Testis (tissue), 3 donors: ENCODE results near the gene RAB3A. TPM values are rescaled to one million over a fixed set of nuclear protein-coding genes. Genes with fewer than 3 reads are reported as not detected.
"Not testable (repeated sequence)": the region's sequence is repeated elsewhere in the genome, so short reads cannot be mapped to it uniquely, and the experiment has no call there.

Experiments
- DNase-seq: peaks from one replicate; pipeline ENCODE4 v3.0.0-alpha.2; 2019
- H3K27ac ChIP-seq, 2 donors: fragments of 200-600 bp; sonication (generic); one replicate each; pipeline ENCODE4 v1.5.1; 2019
- H3K27me3 ChIP-seq: fragments of 200-600 bp; sonication (generic); one replicate; pipeline ENCODE4 v1.5.1; 2019
- H3K36me3 ChIP-seq: fragments of 200-600 bp; sonication (generic); one replicate; pipeline ENCODE4 v1.5.1; 2017; ENCODE audit warnings: low read depth; ENCODE audit errors: missing control alignments
- H3K4me1 ChIP-seq: fragments of 200-600 bp; sonication (generic); one replicate; pipeline ENCODE4 v1.5.1; 2019
- H3K4me3 ChIP-seq, 2 donors: fragments of 200-600 bp; sonication (generic); one replicate each; pipeline ENCODE4 v1.5.1; 2017 to 2019
- H3K9me3 ChIP-seq: fragments of 200-600 bp; sonication (generic); one replicate; pipeline ENCODE4 v1.5.1; 2017
- POLR2A ChIP-seq: fragments of 450-650 bp; IDR thresholded peaks from one replicate; pipeline ENCODE4 v1.6.1; 2017; ENCODE audit warnings: antibody characterized with exemption, mild to moderate bottlenecking, moderate library complexity
- WGBS, 2 donors: methylation state at CpG; one replicate each; pipeline ENCODE4 v1.1.5; 2018; 5-methylcytosine and 5-hydroxymethylcytosine counted together
- intact Hi-C: fragments of 100-400 bp; cut with DNase I; formaldehyde crosslinking; loops from one replicate; pipeline ENCODE4 v1.15.1; 2023; ENCODE audit warnings: low total_unique reads
- polyA plus RNA-seq: library from polyadenylated mRNA; stranded (reverse); fragments of 350-450 nt; fragmentation: Illumina TruSeq; extraction: RNeasy Lipid Tissue Mini Kit (QIAGEN cat#74804); gene quantifications from one replicate; pipeline ENCODE4 v1.2.3, GENCODE V29; 2014; ENCODE audit warnings: low read depth, low replicate concordance; ENCODE audit not compliant: insufficient read depth
- total RNA-seq, 2 donors: library from RNA; depleted of rRNA; stranded (reverse); fragments of >200 nt; gene quantifications; one replicate each; pipeline ENCODE4 v1.2.3, GENCODE V29; 2016
- TF ChIP-seq, protein P1 (sequence below), 3 experiments: fragments of 450-650 bp in 2 of 3; fragments of 200-600 bp in 1 of 3; sonication (generic) in 1 of 3; IDR thresholded peaks; one replicate each; pipeline ENCODE4 v1.5.1; 2016 to 2019; ENCODE audit warnings: antibody characterized with exemption in 3 of 3, mild to moderate bottlenecking in 2 of 3, moderate library complexity in 1 of 3

RAB3A gene
- total and polyA plus RNA-seq, 3 donors from 2014 or later: 2.8 to 6.3 (median 4.6) TPM

- intact Hi-C loops: no loop called here
- Histone ChIP-seq H3K27me3 (no peaks in the 10 kb centered on the region), H3K4me1 (no peaks in the 10 kb centered on the region), H3K27ac (peak overlapping the region in 1 of 2 donors; percentile 39), H3K36me3 (no peaks in the 10 kb centered on the region), H3K4me3 (no peak overlapping the region), H3K9me3 (no peaks in the 10 kb centered on the region)
- TF ChIP-seq, protein P1, sequence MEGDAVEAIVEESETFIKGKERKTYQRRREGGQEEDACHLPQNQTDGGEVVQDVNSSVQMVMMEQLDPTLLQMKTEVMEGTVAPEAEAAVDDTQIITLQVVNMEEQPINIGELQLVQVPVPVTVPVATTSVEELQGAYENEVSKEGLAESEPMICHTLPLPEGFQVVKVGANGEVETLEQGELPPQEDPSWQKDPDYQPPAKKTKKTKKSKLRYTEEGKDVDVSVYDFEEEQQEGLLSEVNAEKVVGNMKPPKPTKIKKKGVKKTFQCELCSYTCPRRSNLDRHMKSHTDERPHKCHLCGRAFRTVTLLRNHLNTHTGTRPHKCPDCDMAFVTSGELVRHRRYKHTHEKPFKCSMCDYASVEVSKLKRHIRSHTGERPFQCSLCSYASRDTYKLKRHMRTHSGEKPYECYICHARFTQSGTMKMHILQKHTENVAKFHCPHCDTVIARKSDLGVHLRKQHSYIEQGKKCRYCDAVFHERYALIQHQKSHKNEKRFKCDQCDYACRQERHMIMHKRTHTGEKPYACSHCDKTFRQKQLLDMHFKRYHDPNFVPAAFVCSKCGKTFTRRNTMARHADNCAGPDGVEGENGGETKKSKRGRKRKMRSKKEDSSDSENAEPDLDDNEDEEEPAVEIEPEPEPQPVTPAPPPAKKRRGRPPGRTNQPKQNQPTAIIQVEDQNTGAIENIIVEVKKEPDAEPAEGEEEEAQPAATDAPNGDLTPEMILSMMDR (IDR thresholded peaks at IDR 0.05): no peak
- TF ChIP-seq POLR2A: no peak
- DNase-seq: no peak
- 49 to 54% methylated on average over 7 of the region's 7 CpGs for WGBS, 2 donors
Measured at GRCh38 chr19:18214779-18215433, 11.1 kb upstream of the RAB3A start.

DNA sequence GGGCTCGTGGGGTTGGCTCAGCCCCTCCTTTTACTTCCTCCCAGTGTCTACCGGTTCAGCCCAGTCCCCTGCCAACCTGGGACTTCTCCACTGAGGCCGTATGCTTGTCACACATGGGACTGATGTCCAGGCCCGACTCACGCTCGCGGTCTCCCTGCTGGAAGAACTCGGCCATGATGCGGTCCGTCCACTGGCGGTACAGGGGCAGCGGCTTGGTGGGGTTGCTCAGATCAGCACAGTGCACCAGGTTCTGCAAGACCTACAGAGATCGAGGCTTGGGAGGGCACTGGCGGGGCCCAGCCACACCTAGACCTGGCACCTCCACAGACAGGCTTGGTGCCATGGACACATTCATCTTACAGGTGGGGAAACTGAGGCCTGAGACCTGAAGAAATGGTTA lies 7.8 kb upstream of the RAB3A start:
- H3K27ac ChIP-seq: no peak overlapping the region
- H3K4me3 ChIP-seq: no peak overlapping the region
- intact Hi-C loops: no loop called here
- H3K4me1 ChIP-seq: no peaks in the 10 kb centered on the region
- H3K36me3 ChIP-seq: no peaks in the 10 kb centered on the region
- no peaks in the 10 kb centered on the region for H3K9me3 ChIP-seq
- TF ChIP-seq POLR2A: no peak
- TF ChIP-seq, protein P1 (IDR thresholded peaks at IDR 0.05): no peak
- 86 to 88% methylated on average over 11 to 14 of the region's 14 CpGs for WGBS, 2 donors
- no peak for DNase-seq
- no peaks in the 10 kb centered on the region for H3K27me3 ChIP-seq

DNA sequence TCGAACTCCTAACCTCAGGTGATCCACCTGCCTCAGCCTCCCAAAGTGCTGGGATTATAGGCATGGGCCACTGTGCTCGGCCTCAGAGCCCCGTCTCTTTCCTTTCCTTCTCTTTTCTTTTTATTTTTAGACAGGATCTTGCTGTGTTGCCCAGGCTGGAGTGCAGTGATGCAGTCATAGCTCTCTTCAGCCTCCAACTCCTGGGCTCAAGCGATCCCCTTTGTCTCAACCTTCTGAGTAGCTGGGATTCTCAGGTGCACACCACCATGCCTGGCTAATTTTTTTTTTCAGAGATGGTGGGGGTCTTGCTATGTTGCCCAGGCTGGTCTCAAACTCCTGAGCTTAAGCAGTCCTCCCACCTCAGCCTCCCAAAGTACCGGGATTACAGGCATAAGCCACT lies 6.1 kb upstream of the RAB3A start:
- DNase-seq, H3K9me3 ChIP-seq, H3K4me1 ChIP-seq, intact Hi-C loops, H3K27ac ChIP-seq, H3K4me3 ChIP-seq, H3K27me3 ChIP-seq, H3K36me3 ChIP-seq: not testable (repeated sequence)
- 89 to 90% methylated on average over 5 of the region's 5 CpGs for WGBS, 2 donors

DNA sequence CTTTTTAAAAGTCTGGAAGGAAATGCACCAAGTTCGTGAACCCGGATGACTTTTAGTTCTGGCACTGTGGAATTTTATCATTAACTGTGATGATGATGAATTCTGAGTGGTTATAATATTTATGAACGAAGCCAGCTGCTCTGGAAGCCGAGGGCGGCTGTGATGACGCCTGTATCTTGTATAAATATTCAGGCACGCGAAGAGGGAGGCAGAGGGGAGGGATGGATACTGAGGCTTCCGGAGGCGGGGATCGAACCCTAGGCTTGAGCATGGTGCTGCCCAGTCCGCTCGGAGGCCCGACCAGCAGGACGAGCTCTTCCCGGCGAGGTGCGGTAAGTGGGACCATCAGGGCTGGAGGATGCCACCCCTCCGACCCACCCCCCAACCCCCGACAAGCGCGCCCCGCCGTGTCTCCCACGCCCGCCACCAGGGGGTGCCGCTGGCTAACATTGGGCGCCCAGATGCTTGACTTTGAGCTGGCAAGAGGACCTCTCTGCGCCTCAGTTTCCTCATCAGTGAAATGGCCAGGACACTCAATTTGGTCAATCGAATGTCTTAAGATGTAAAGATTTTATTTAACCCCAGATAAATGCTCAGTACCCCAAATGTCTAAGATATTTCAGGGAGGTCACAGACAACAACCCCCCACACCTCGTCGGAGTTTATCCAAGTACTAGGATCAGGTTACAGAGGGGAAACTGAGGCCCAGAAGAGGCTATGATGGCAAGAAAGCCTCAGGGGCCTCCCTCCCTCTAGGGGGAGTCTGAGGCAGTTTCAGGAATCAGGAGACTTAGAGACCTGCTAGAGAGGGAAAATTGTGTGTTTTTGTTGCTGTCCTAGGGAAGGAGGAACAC lies 4.5 kb upstream of the RAB3A start:
- 19 to 26% methylated on average over 21 to 32 of the region's 32 CpGs for WGBS, 2 donors
- intact Hi-C loops: no loop called here
- DNase-seq: peak; percentile 63
- TF ChIP-seq, protein P1 (IDR thresholded peaks at IDR 0.05): peak in 1 of 3 experiments; percentile 61
- TF ChIP-seq POLR2A: no peak
- Histone ChIP-seq H3K36me3 (no peaks in the 10 kb centered on the region), H3K4me3 (no peak overlapping the region), H3K9me3 (no peaks in the 10 kb centered on the region), H3K4me1 (peaks cover 4% of the 10 kb centered on the region), H3K27ac (peak overlapping the region; percentile 11 to 25), H3K27me3 (no peaks in the 10 kb centered on the region)

DNA sequence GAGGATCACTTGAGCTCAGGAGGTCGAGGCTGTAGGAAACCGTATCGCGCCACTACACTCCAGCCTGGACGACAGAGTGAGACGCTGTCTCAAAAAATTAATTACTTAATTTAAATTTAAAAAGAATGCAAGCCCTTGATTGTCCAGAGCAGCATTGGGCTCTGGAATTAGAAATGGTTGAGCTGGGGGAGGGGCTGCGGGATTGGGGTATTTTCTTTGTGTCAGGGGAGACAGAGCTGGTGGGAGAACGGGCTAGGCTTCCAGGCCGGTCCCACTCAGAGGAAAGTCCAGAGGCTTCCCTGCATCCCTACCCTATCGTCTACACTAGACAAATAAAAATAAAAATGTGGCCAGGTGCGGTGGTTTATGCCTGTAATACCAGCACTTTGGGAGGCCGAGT lies 2.2 kb upstream of the RAB3A start:
- TF ChIP-seq POLR2A: no peak
- TF ChIP-seq, protein P1 (IDR thresholded peaks at IDR 0.05): no peak
- peak overlapping the region; percentile 97 to 98 for H3K27ac ChIP-seq
- no peaks in the 10 kb centered on the region for H3K36me3 ChIP-seq
- H3K4me3 ChIP-seq: no peak overlapping the region
- H3K27me3 ChIP-seq: no peaks in the 10 kb centered on the region
- no peak for DNase-seq
- peaks cover 10% of the 10 kb centered on the region for H3K4me1 ChIP-seq
- WGBS, 2 donors: 49 to 65% methylated on average over 12 of the region's 12 CpGs
- intact Hi-C loops: no loop called here
- no peaks in the 10 kb centered on the region for H3K9me3 ChIP-seq
